Upper lobe of right lung (tissue), 1 donor: ENCODE measurements around the gene LRRC1. TPM values are rescaled to one million over a fixed set of nuclear protein-coding genes. Genes with fewer than 3 reads are reported as not detected.

Experiments used
- ATAC-seq: fragments of 200-7000 bp; cut with Tn5 transposase; one replicate; pipeline ENCODE4 v1.9.1; 2020; ENCODE audit warnings: mild to moderate bottlenecking, moderate library complexity
- DNase-seq: peaks from one replicate; pipeline ENCODE4 v3.0.0-alpha.2; 2020
- H3K27ac ChIP-seq: fragments of 200-600 bp; one replicate; pipeline ENCODE4 v1.8.0; 2022
- H3K27me3 ChIP-seq: fragments of 200-600 bp; one replicate; pipeline ENCODE4 v1.8.0; 2022; ENCODE audit warnings: mild to moderate bottlenecking
- H3K36me3 ChIP-seq: fragments of 200-600 bp; one replicate; pipeline ENCODE4 v1.8.0; 2022
- H3K4me1 ChIP-seq: fragments of 200-600 bp; one replicate; pipeline ENCODE4 v1.8.0; 2022
- H3K4me3 ChIP-seq: fragments of 200-600 bp; one replicate; pipeline ENCODE4 v1.8.0; 2022; ENCODE audit warnings: mild to moderate bottlenecking
- H3K9me3 ChIP-seq: fragments of 200-600 bp; one replicate; pipeline ENCODE4 v1.8.0; 2022
- CTCF ChIP-seq: fragments of 200-600 bp; IDR thresholded peaks from one replicate; pipeline ENCODE4 v1.8.0; 2022; ENCODE audit warnings: antibody characterized with exemption
- intact Hi-C: fragments of 100-400 bp; cut with DNase I; formaldehyde crosslinking; loops from one replicate; pipeline ENCODE4 v1.11.0; 2022
- total RNA-seq: library from RNA; stranded (reverse); fragmentation: NEBNext Ultra II Directional; extraction: Animal tissue kit (Norgen Biotek cat#: 25700); gene quantifications from one replicate; pipeline ENCODE4 v1.2.1, GENCODE V29; 2021
- donor health status: DM: no; HTN: yes; CAD: no; lungs with severe emphysema.

LRRC1 gene
- total RNA-seq, 1 donor from 2014 or later = 22.3 TPM

GRCh38 chr6:53837865-53838769, 43.3 kb downstream of the LRRC1 start:
- H3K27ac ChIP-seq = no peak overlapping the region
- no peaks in the 10 kb centered on the region for H3K36me3 ChIP-seq
- H3K4me3 ChIP-seq = no peak overlapping the region
- DNase-seq (no peak), ATAC-seq (no peak)
- no peaks in the 10 kb centered on the region for H3K9me3 ChIP-seq
- H3K4me1 ChIP-seq = no peaks in the 10 kb centered on the region
- no peak for TF ChIP-seq CTCF
- intact Hi-C loops = no loop called here
- H3K27me3 ChIP-seq = no peaks in the 10 kb centered on the region

- ATAC-seq = no peak
- TF ChIP-seq CTCF = no peak
- Histone ChIP-seq H3K4me1 (no peaks in the 10 kb centered on the region), H3K27ac (no peak overlapping the region), H3K4me3 (no peak overlapping the region), H3K9me3 (no peaks in the 10 kb centered on the region), H3K36me3 (no peaks in the 10 kb centered on the region), H3K27me3 (no peaks in the 10 kb centered on the region)
- DNase-seq = no peak
- intact Hi-C loops = no loop called here
These were observed 45.2 kb downstream of the LRRC1 start for GRCh38 chr6:53840027-53840426.

GRCh38 chr6:53845280-53846195, 50.7 kb downstream of the LRRC1 start:
- no peak overlapping the region for H3K4me3 ChIP-seq
- TF ChIP-seq CTCF = no peak
- DNase-seq = no peak
- H3K4me1 ChIP-seq = no peaks in the 10 kb centered on the region
- no peak overlapping the region for H3K27ac ChIP-seq
- no peaks in the 10 kb centered on the region for H3K9me3 ChIP-seq
- intact Hi-C loops = no loop called here
- no peaks in the 10 kb centered on the region for H3K27me3 ChIP-seq
- no peak for ATAC-seq
- H3K36me3 ChIP-seq = no peaks in the 10 kb centered on the region

- DNase-seq (no peak), ATAC-seq (no peak)
- H3K27ac ChIP-seq = no peak overlapping the region
- no peaks in the 10 kb centered on the region for H3K27me3 ChIP-seq
- no peaks in the 10 kb centered on the region for H3K4me1 ChIP-seq
- H3K9me3 ChIP-seq = no peaks in the 10 kb centered on the region
- TF ChIP-seq CTCF = no peak
- intact Hi-C loops = no loop called here
- no peak overlapping the region for H3K4me3 ChIP-seq
- H3K36me3 ChIP-seq = no peaks in the 10 kb centered on the region
These were observed 51.4 kb downstream of the LRRC1 start for GRCh38 chr6:53846250-53846649.

- TF ChIP-seq CTCF = no peak
- no peak for ATAC-seq
- no peak overlapping the region for H3K27ac ChIP-seq
These were observed 53.0 kb downstream of the LRRC1 start for GRCh38 chr6:53847796-53848314.

More at GRCh38 chr6:53847796-53848314, 53.0 kb downstream of the LRRC1 start:
- intact Hi-C loops = no loop called here
- H3K4me1 ChIP-seq = no peaks in the 10 kb centered on the region
- H3K36me3 ChIP-seq = no peaks in the 10 kb centered on the region
- DNase-seq = no peak
- peaks cover 3% of the 10 kb centered on the region for H3K9me3 ChIP-seq
- no peaks in the 10 kb centered on the region for H3K27me3 ChIP-seq
- no peak overlapping the region for H3K4me3 ChIP-seq
